Activated CD4-positive, alpha-beta T cell treated with anti-CD3 and anti-CD28 coated beads, Interleukin-2, amount 10 ng/mL, durations not matched to agents 24 days and 14 days (primary cell): ENCODE data around the gene CAMK2N1. TPM values are rescaled to one million over a fixed set of nuclear protein-coding genes. Genes with fewer than 3 reads are reported as not detected.
"Not testable (repeated sequence)": the region's sequence is repeated elsewhere in the genome, so short reads cannot be mapped to it uniquely, and the experiment has no call there.

ENCODE experiments used
- DNase-seq: peaks from one replicate; pipeline ENCODE4 v3.0.0; 2022
- H3K27ac Mint-ChIP-seq: one replicate; pipeline ENCODE4 v1.8.0; 2022; ENCODE audit warnings: mild to moderate bottlenecking, mixed read lengths
- H3K27me3 Mint-ChIP-seq: one replicate; pipeline ENCODE4 v1.8.0; 2022; ENCODE audit warnings: mixed read lengths
- H3K36me3 Mint-ChIP-seq: one replicate; pipeline ENCODE4 v1.8.0; 2022; ENCODE audit warnings: low read depth, mild to moderate bottlenecking, mixed read lengths
- H3K4me1 Mint-ChIP-seq: one replicate; pipeline ENCODE4 v1.8.0; 2021; ENCODE audit warnings: mixed read lengths
- H3K4me3 Mint-ChIP-seq: one replicate; pipeline ENCODE4 v1.8.0; 2022; ENCODE audit warnings: mild to moderate bottlenecking, moderate library complexity, mixed read lengths
- H3K9me3 Mint-ChIP-seq: one replicate; pipeline ENCODE4 v1.8.0; 2021; ENCODE audit warnings: mixed read lengths
- intact Hi-C: fragments of 100-400 bp; cut with micrococcal nuclease; formaldehyde crosslinking; loops from one replicate; pipeline ENCODE4 v1.15.1; 2023
- total RNA-seq: library from RNA; stranded (reverse); gene quantifications from 2 replicates; pipeline ENCODE4 v1.2.3, GENCODE V29; 2022

CAMK2N1 gene
- total RNA-seq, 1 donor from 2014 or later: 1.3 TPM

GRCh38 chr1:20507564-20508410 is 21.8 kb upstream of the CAMK2N1 start, which contains the start of gene MUL1:
Gene MUL1, minus strand, starts transcription at chr1:20508151. Its CDS starts 127 bp downstream, at chr1:20508024.
- peaks cover 5% of the 10 kb centered on the region for H3K4me1 Mint-ChIP-seq
- H3K27me3 Mint-ChIP-seq: peaks cover 3% of the 10 kb centered on the region
- H3K9me3 Mint-ChIP-seq: no peaks in the 10 kb centered on the region
- DNase-seq: peak; percentile 99
- peak within 1 kb of the TSS; percentile 88 for H3K27ac Mint-ChIP-seq
- peak within 1 kb of the TSS; percentile 87 for H3K4me3 Mint-ChIP-seq
- intact Hi-C loops: loop anchor here (5.0 kb wide), 1 partner anchor 125 kb away; the partner anchor contains the start of gene PINK1
- H3K36me3 Mint-ChIP-seq: peaks cover 9% of the 10 kb centered on the region

- Mint-ChIP-seq H3K27ac (peak overlapping the region; percentile 88), H3K4me3 (peak overlapping the region; percentile 87), H3K4me1 (peaks cover 5% of the 10 kb centered on the region), H3K27me3 (peaks cover 3% of the 10 kb centered on the region), H3K9me3 (no peaks in the 10 kb centered on the region), H3K36me3 (peaks cover 10% of the 10 kb centered on the region)
- intact Hi-C loops: loop anchor here (5.0 kb wide), 1 partner anchor 125 kb away; the partner anchor contains the start of gene PINK1
- DNase-seq: no peak
These were observed 21.2 kb upstream of the CAMK2N1 start for GRCh38 chr1:20507248-20507563.

GRCh38 chr1:20505488-20505887 is 19.5 kb upstream of the CAMK2N1 start:
- Mint-ChIP-seq H3K36me3 (peaks cover 23% of the 10 kb centered on the region), H3K4me1 (peaks cover 5% of the 10 kb centered on the region), H3K27ac (no peak overlapping the region), H3K9me3 (no peaks in the 10 kb centered on the region), H3K27me3 (no peaks in the 10 kb centered on the region), H3K4me3 (no peak overlapping the region)
- no peak for DNase-seq
- intact Hi-C loops: loop anchor here (5.0 kb wide), 1 partner anchor 127 kb away; the partner anchor contains the start of gene PINK1

GRCh38 chr1:20500716-20501115 is 14.7 kb upstream of the CAMK2N1 start:
- intact Hi-C loops: no loop called here
- no peak overlapping the region for H3K4me3 Mint-ChIP-seq

GRCh38 chr1:20499718-20500117 is 13.7 kb upstream of the CAMK2N1 start:
- H3K27ac Mint-ChIP-seq: no peak overlapping the region
- DNase-seq: no peak
- H3K4me3 Mint-ChIP-seq: no peak overlapping the region
- intact Hi-C loops: loop anchor here (10.0 kb wide), 1 partner anchor 585 kb away; no protein-coding TSS in a partner anchor
- no peaks in the 10 kb centered on the region for H3K27me3 Mint-ChIP-seq
- H3K36me3 Mint-ChIP-seq: peaks cover 26% of the 10 kb centered on the region
- no peaks in the 10 kb centered on the region for H3K9me3 Mint-ChIP-seq
- peaks cover 6% of the 10 kb centered on the region for H3K4me1 Mint-ChIP-seq

More at GRCh38 chr1:20500716-20501115, 14.7 kb upstream of the CAMK2N1 start:
- H3K27ac Mint-ChIP-seq: no peak overlapping the region
- peaks cover 6% of the 10 kb centered on the region for H3K4me1 Mint-ChIP-seq
- no peak for DNase-seq
- H3K9me3 Mint-ChIP-seq: no peaks in the 10 kb centered on the region
- H3K27me3 Mint-ChIP-seq: no peaks in the 10 kb centered on the region
- peaks cover 27% of the 10 kb centered on the region for H3K36me3 Mint-ChIP-seq

GRCh38 chr1:20499105-20499504 is 13.1 kb upstream of the CAMK2N1 start:
- H3K27me3 Mint-ChIP-seq: no peaks in the 10 kb centered on the region
- H3K4me1 Mint-ChIP-seq: peaks cover 6% of the 10 kb centered on the region
- peaks cover 26% of the 10 kb centered on the region for H3K36me3 Mint-ChIP-seq
- no peak overlapping the region for H3K4me3 Mint-ChIP-seq
- H3K9me3 Mint-ChIP-seq: no peaks in the 10 kb centered on the region
- intact Hi-C loops: loop anchor here (10.0 kb wide), 1 partner anchor 584 kb away; no protein-coding TSS in a partner anchor
- no peak for DNase-seq
- no peak overlapping the region for H3K27ac Mint-ChIP-seq

- H3K4me3 Mint-ChIP-seq: no peak overlapping the region
- peaks cover 7% of the 10 kb centered on the region for H3K4me1 Mint-ChIP-seq
- no peak for DNase-seq
- H3K36me3 Mint-ChIP-seq: peaks cover 26% of the 10 kb centered on the region
- H3K27me3 Mint-ChIP-seq: peaks cover 2% of the 10 kb centered on the region
- H3K9me3 Mint-ChIP-seq: no peaks in the 10 kb centered on the region
- H3K27ac Mint-ChIP-seq: no peak overlapping the region
- intact Hi-C loops: loop anchor here (10.0 kb wide), 1 partner anchor 583 kb away; no protein-coding TSS in a partner anchor
These were observed 12.1 kb upstream of the CAMK2N1 start for GRCh38 chr1:20498116-20498515.

GRCh38 chr1:20497506-20497905 is 11.5 kb upstream of the CAMK2N1 start:
- Mint-ChIP-seq H3K27ac (no peak overlapping the region), H3K27me3 (peaks cover 7% of the 10 kb centered on the region), H3K4me3 (no peak overlapping the region), H3K36me3 (peaks cover 24% of the 10 kb centered on the region), H3K4me1 (peaks cover 8% of the 10 kb centered on the region), H3K9me3 (no peaks in the 10 kb centered on the region)
- no peak for DNase-seq
- intact Hi-C loops: loop anchor here (10.0 kb wide), 1 partner anchor 583 kb away; no protein-coding TSS in a partner anchor

GRCh38 chr1:20496725-20497383 is 10.8 kb upstream of the CAMK2N1 start:
- not testable (repeated sequence) for H3K27me3 Mint-ChIP-seq, H3K4me1 Mint-ChIP-seq, H3K27ac Mint-ChIP-seq, H3K9me3 Mint-ChIP-seq, H3K4me3 Mint-ChIP-seq, DNase-seq
- intact Hi-C loops: loop anchor here (10.0 kb wide), 1 partner anchor 582 kb away; no protein-coding TSS in a partner anchor
- H3K36me3 Mint-ChIP-seq: peaks cover 21% of the 10 kb centered on the region

- H3K27ac Mint-ChIP-seq: no peak overlapping the region
- H3K4me1 Mint-ChIP-seq: peaks cover 8% of the 10 kb centered on the region
- H3K27me3 Mint-ChIP-seq: peaks cover 8% of the 10 kb centered on the region
- intact Hi-C loops: loop anchor here (10.0 kb wide), 1 partner anchor 581 kb away; no protein-coding TSS in a partner anchor
- no peaks in the 10 kb centered on the region for H3K9me3 Mint-ChIP-seq
- no peak for DNase-seq
- H3K4me3 Mint-ChIP-seq: no peak overlapping the region
- peaks cover 15% of the 10 kb centered on the region for H3K36me3 Mint-ChIP-seq
These were observed 10.2 kb upstream of the CAMK2N1 start for GRCh38 chr1:20496241-20496661.

- H3K27me3 Mint-ChIP-seq: peaks cover 12% of the 10 kb centered on the region
- H3K4me3 Mint-ChIP-seq: no peak overlapping the region
- H3K9me3 Mint-ChIP-seq: no peaks in the 10 kb centered on the region
- no peak overlapping the region for H3K27ac Mint-ChIP-seq
- H3K4me1 Mint-ChIP-seq: peaks cover 8% of the 10 kb centered on the region
- peaks cover 11% of the 10 kb centered on the region for H3K36me3 Mint-ChIP-seq
- intact Hi-C loops: loop anchor here (10.0 kb wide), 1 partner anchor 581 kb away; no protein-coding TSS in a partner anchor
- no peak for DNase-seq
These were observed 9.7 kb upstream of the CAMK2N1 start for GRCh38 chr1:20495661-20496060.

- H3K36me3 Mint-ChIP-seq: peaks cover 10% of the 10 kb centered on the region
- intact Hi-C loops: loop anchor here (1.0 to 10.0 kb wide), 3 partner anchors 132 to 580 kb away; no protein-coding TSS in a partner anchor
- H3K9me3 Mint-ChIP-seq: no peaks in the 10 kb centered on the region
- peaks cover 18% of the 10 kb centered on the region for H3K27me3 Mint-ChIP-seq
- no peak overlapping the region for H3K27ac Mint-ChIP-seq
- peaks cover 8% of the 10 kb centered on the region for H3K4me1 Mint-ChIP-seq
- no peak overlapping the region for H3K4me3 Mint-ChIP-seq
- DNase-seq: no peak
These were observed 8.8 kb upstream of the CAMK2N1 start for GRCh38 chr1:20494609-20495311.
